GM23338 (cell line): ENCODE data around the gene DARS2. TPM values are rescaled to one million over a fixed set of nuclear protein-coding genes. Genes with fewer than 3 reads are reported as not detected.

Experiments
- ATAC-seq: fragments of 200-7000 bp; cut with Tn5 transposase; 3 replicates; pipeline ENCODE4 v1.9.1; 2020
- DNase-seq: peaks from one replicate; pipeline ENCODE4 v3.0.0-alpha.2; 2015; ENCODE audit warnings: low spot score
- H2AFZ ChIP-seq: fragments of 200-600 bp; sonication (generic); 2 replicates; pipeline ENCODE4 v1.8.0; 2016; ENCODE audit warnings: antibody characterized with exemption, mild to moderate bottlenecking, moderate library complexity
- H3F3A ChIP-seq: fragments of 200-600 bp; sonication (generic); replicated peaks from 2 replicates; pipeline ENCODE4 v1.8.0; 2017; ENCODE audit warnings: antibody characterized with exemption, mixed run types, low read depth
- H3K27ac ChIP-seq: fragments of 200-600 bp; sonication (generic); 2 replicates; pipeline ENCODE4 v1.6.1; 2016; ENCODE audit warnings: low read depth
- H3K27me3 ChIP-seq: fragments of 200-600 bp; sonication (generic); 2 replicates; pipeline ENCODE4 v1.8.0; 2016; ENCODE audit warnings: mild to moderate bottlenecking, mixed run types, moderate library complexity; ENCODE audit not compliant: insufficient read depth
- H3K36me3 ChIP-seq: fragments of 200-600 bp; sonication (generic); 2 replicates; pipeline ENCODE4 v1.8.0; 2016; ENCODE audit warnings: mild to moderate bottlenecking; ENCODE audit not compliant: insufficient read depth
- H3K4me1 ChIP-seq: fragments of 200-600 bp; sonication (generic); 2 replicates; pipeline ENCODE4 v1.8.0; 2016; ENCODE audit warnings: mild to moderate bottlenecking, moderate library complexity; ENCODE audit not compliant: insufficient read depth
- H3K4me2 ChIP-seq: fragments of 200-600 bp; sonication (generic); 2 replicates; pipeline ENCODE4 v1.7.1; 2017; ENCODE audit warnings: mixed run types
- H3K4me3 ChIP-seq: fragments of 200-600 bp; sonication (generic); 2 replicates; pipeline ENCODE4 v1.6.1; 2016; ENCODE audit warnings: mixed run types
- H3K79me2 ChIP-seq: fragments of 200-600 bp; sonication (generic); replicated peaks from 2 replicates; pipeline ENCODE4 v1.8.0; 2017; ENCODE audit warnings: mild to moderate bottlenecking; ENCODE audit not compliant: insufficient read depth
- H3K9me2 ChIP-seq: fragments of 200-600 bp; sonication (generic); 2 replicates; pipeline ENCODE4 v1.8.0; 2017; ENCODE audit not compliant: insufficient read depth
- H4K20me1 ChIP-seq: fragments of 200-600 bp; sonication (generic); replicated peaks from 2 replicates; pipeline ENCODE4 v1.8.0; 2017; ENCODE audit warnings: mild to moderate bottlenecking; ENCODE audit not compliant: insufficient read depth
- H3K27ac Mint-ChIP-seq: 2 replicates; pipeline ENCODE4 v1.8.0; 2020; ENCODE audit warnings: inconsistent platforms, mild to moderate bottlenecking, moderate library complexity, mixed read lengths
- H3K27me3 Mint-ChIP-seq: 3 replicates; pipeline ENCODE4 v1.8.0; 2022; ENCODE audit warnings: low read depth, mild to moderate bottlenecking, moderate library complexity, mixed read lengths, inconsistent platforms; ENCODE audit not compliant: insufficient read depth, poor library complexity
- H3K36me3 Mint-ChIP-seq: 3 replicates; pipeline ENCODE4 v1.8.0; 2021; ENCODE audit warnings: low read depth, mild to moderate bottlenecking, inconsistent platforms, moderate library complexity, mixed read lengths
- H3K4me1 Mint-ChIP-seq: 3 replicates; pipeline ENCODE4 v1.8.0; 2020; ENCODE audit warnings: mild to moderate bottlenecking, inconsistent platforms, mixed read lengths
- H3K4me3 Mint-ChIP-seq: 3 replicates; pipeline ENCODE4 v1.8.0; 2021; ENCODE audit warnings: moderate library complexity, mild to moderate bottlenecking, inconsistent platforms, mixed read lengths
- H3K9me3 Mint-ChIP-seq: 3 replicates; pipeline ENCODE4 v1.8.0; 2020; ENCODE audit warnings: moderate library complexity, mild to moderate bottlenecking, inconsistent platforms, mixed read lengths
- CTCF ChIP-seq, 2 experiments: fragments of 200-600 bp in 1 of 2; sonication (generic) in 1 of 2; conservative IDR thresholded peaks; 2 replicates each; pipeline versions ENCODE4 v1.5.1 to v1.6.1; 2016 to 2017; ENCODE audit warnings: antibody characterized with exemption in 2 of 2, low read depth in 2 of 2, mild to moderate bottlenecking in 2 of 2, moderate library complexity in 1 of 2
- ETS1 ChIP-seq: IDR thresholded peaks from 2 replicates; pipeline ENCODE4 v1.6.1; 2016; ENCODE audit warnings: antibody characterized with exemption
- EZH2 ChIP-seq: fragments of 200-600 bp; sonication (generic); IDR thresholded peaks from one replicate; pipeline ENCODE4 v1.8.0; 2017; ENCODE audit warnings: antibody characterized with exemption, mild to moderate bottlenecking, low read depth; ENCODE audit not compliant: unreplicated experiment
- NANOG ChIP-seq: IDR thresholded peaks from 2 replicates; pipeline ENCODE4 v1.6.1; 2016; ENCODE audit warnings: antibody characterized with exemption, borderline replicate concordance
- POLR2AphosphoS5 ChIP-seq: IDR thresholded peaks from 2 replicates; pipeline ENCODE4 v1.6.1; 2016; ENCODE audit warnings: antibody characterized with exemption, low read depth
- ZNF114 ChIP-seq: fragments of 250-450 bp; sonication (Bioruptor Pico); IDR thresholded peaks from 2 replicates; pipeline ENCODE4 v1.5.0; 2020; ENCODE audit warnings: mild to moderate bottlenecking, moderate library complexity
- ZNF331 ChIP-seq: fragments of 250-450 bp; sonication (Bioruptor Pico); IDR thresholded peaks from 2 replicates; pipeline ENCODE4 v1.5.0; 2020; ENCODE audit warnings: low read depth, mild to moderate bottlenecking, moderate library complexity
- ZNF462 ChIP-seq: fragments of 250-450 bp; sonication (Bioruptor Pico); IDR thresholded peaks from 2 replicates; pipeline ENCODE4 v1.5.0; 2020; ENCODE audit warnings: mild to moderate bottlenecking, moderate library complexity
- polyA plus RNA-seq: library from polyadenylated mRNA; unstranded; fragments of >200 nt; fragmentation: Nextera tagmentation; extraction: Ambion mirVana; gene quantifications from 2 replicates; pipeline ENCODE4 v1.2.1, GENCODE V29; 2016
- total RNA-seq: library from RNA; depleted of rRNA; stranded (reverse); fragments of >200 nt; shearing (Covaris generic); gene quantifications from 2 replicates; pipeline ENCODE4 v1.2.3, GENCODE V29; 2014

DARS2 gene
- total and polyA plus RNA-seq, 2 experiments from 2014 or later, result 18.1 to 41.1 TPM

- ATAC-seq, result no peak
- Histone ChIP-seq H4K20me1 (no peaks in the 10 kb centered on the region), H3K27me3 (no peaks in the 10 kb centered on the region), H3F3A (no peaks in the 10 kb centered on the region), H3K9me2 (no peaks in the 10 kb centered on the region), H2AFZ (no peak overlapping the region), H3K4me1 (peaks cover 43% of the 10 kb centered on the region), H3K4me2 (no peak overlapping the region; the same call in 1 of the 2 replicates), H3K4me3 (no peak overlapping the region), H3K79me2 (peaks cover 28% of the 10 kb centered on the region), H3K36me3 (no peaks in the 10 kb centered on the region), H3K27ac (no peak overlapping the region)
- H3K9me3 Mint-ChIP-seq, result no peaks in the 10 kb centered on the region
- peaks cover 18% of the 10 kb centered on the region for H3K36me3 Mint-ChIP-seq
- H3K4me1 Mint-ChIP-seq, result peaks cover 52% of the 10 kb centered on the region
- TF ChIP-seq ZNF114 (CRISPR knock-in tag) (no peak), ETS1 (no peak), NANOG (no peak), CTCF (conservative IDR thresholded peaks at IDR 0.05; ENCODE audit: low read depth in 2 of 2) (no peak), ZNF331 (CRISPR knock-in tag) (no peak), POLR2AphosphoS5 (no peak)
- no peak for DNase-seq
- no peak overlapping the region for H3K27ac Mint-ChIP-seq
- H3K27me3 Mint-ChIP-seq, result no peaks in the 10 kb centered on the region
- H3K4me3 Mint-ChIP-seq, result no peak overlapping the region
Measured at GRCh38 chr1:173889885-173890284, 65.4 kb downstream of the DARS2 start.

GRCh38 chr1:173893611-173894010 lies 69.1 kb downstream of the DARS2 start:
- Mint-ChIP-seq H3K27ac (no peak overlapping the region), H3K27me3 (no peaks in the 10 kb centered on the region), H3K9me3 (no peaks in the 10 kb centered on the region), H3K4me1 (peaks cover 32% of the 10 kb centered on the region), H3K4me3 (no peak overlapping the region), H3K36me3 (peaks cover 4% of the 10 kb centered on the region; the same call in 2 of the 3 replicates)
- H3K79me2 ChIP-seq, result peaks cover 25% of the 10 kb centered on the region
- DNase-seq (no peak), ATAC-seq (no peak)
- H3K4me3 ChIP-seq, result no peak overlapping the region
- no peaks in the 10 kb centered on the region for H3F3A ChIP-seq
- H4K20me1 ChIP-seq, result no peaks in the 10 kb centered on the region
- H3K36me3 ChIP-seq, result no peaks in the 10 kb centered on the region
- H3K27me3 ChIP-seq, result no peaks in the 10 kb centered on the region
- H3K4me2 ChIP-seq, result no peak overlapping the region
- H3K27ac ChIP-seq, result no peak overlapping the region
- H2AFZ ChIP-seq, result no peak overlapping the region
- H3K9me2 ChIP-seq, result no peaks in the 10 kb centered on the region
- H3K4me1 ChIP-seq, result peaks cover 26% of the 10 kb centered on the region
- TF ChIP-seq ZNF331 (CRISPR knock-in tag), result no peak
- no peak for TF ChIP-seq ZNF114 (CRISPR knock-in tag)
- no peak for TF ChIP-seq EZH2
- no peak for TF ChIP-seq ZNF462 (CRISPR knock-in tag)
- no peak for TF ChIP-seq ETS1
